DMS53 treated with DMSO at 0.1 percent for 48 hours (cell line): ENCODE measurements around the gene CLASP1.
A peak's percentile ranks its signal among the peaks of the same experiment; 100 is the strongest.
"Not testable (repeated sequence)": the region's sequence is repeated elsewhere in the genome, so short reads cannot be mapped to it uniquely, and the experiment has no call there.

Source experiments
- DNase-seq: peaks from one replicate; lab custom pipeline; 2025; ENCODE audit not compliant: unreplicated experiment; lab: John Stamatoyannopoulos, UW

The CLASP1 gene

DNA sequence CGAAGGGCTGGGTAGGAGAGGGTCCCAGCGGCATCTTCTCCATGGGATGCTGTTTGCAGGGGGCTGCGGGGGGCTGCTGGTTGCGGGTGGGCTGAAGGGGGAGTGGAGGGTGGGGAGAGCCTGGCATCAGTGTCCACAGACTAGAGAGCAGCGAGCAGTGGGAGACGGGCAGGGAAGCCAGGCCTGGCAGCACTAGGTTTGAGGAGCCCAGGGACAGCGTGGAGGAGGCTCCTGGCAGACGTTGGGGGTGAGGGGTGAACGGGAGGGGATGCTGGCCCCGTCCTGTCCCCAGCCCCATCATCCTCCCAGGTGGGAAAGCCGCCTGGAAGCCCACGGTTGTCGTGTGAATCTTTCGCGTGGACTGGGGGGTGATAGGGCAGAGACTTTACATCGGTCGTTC, 316.0 kb downstream of the CLASP1 start:
- no peak for DNase-seq

GRCh38 chr2:121331324-121331723, 317.9 kb downstream of the CLASP1 start:
- not testable (repeated sequence) for DNase-seq

DNA sequence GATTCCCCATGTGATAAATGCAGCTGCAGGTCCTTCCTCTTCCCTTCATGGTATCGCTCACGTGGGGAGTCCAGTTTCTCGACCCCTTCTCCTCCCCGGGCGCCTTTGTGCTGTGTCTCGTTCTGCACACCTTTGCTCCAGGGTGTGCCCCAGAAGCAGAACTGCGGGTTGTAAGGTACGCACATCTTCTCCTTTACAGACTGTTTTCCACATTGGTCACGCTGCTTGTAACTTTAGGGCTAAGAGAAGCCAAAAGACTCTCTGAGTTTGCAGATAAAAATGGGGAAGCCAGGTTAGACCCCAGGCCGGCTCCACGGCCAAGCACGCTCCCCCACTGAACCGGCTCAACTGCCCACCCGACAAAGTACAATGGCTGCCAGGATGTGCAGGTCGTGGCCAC, 318.3 kb downstream of the CLASP1 start:
- no peak for DNase-seq

DNA sequence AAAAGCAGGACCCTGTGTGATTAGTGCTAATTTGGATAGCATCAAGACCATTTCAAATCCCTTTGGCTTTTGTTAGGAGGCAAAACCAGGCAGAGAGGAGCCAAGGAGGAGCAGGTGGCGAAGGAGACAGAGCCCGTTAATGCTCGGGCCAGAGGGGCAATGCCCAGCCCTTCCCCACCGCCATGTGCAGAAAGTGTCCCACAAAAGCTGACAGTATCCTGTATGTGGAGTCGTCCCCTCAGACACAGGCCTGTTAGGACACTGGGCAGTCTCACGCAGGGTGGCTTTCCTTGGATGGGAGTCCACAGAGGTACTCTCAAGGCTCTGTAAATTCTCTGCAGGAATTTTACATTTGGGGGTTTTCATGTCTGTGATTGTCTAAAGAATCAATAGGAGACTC, 319.5 kb downstream of the CLASP1 start:
- DNase-seq: no peak

- DNase-seq: no peak
These were observed 322.6 kb downstream of the CLASP1 start for GRCh38 chr2:121326628-121327027.

GRCh38 chr2:121324601-121325000, 324.7 kb downstream of the CLASP1 start:
- DNase-seq: no peak

GRCh38 chr2:121321476-121321875, 327.8 kb downstream of the CLASP1 start:
- no peak for DNase-seq

- DNase-seq: no peak
These were observed 329.3 kb downstream of the CLASP1 start for GRCh38 chr2:121319941-121320340.

- DNase-seq: no peak
These were observed 332.3 kb downstream of the CLASP1 start for GRCh38 chr2:121316986-121317385.

DNA sequence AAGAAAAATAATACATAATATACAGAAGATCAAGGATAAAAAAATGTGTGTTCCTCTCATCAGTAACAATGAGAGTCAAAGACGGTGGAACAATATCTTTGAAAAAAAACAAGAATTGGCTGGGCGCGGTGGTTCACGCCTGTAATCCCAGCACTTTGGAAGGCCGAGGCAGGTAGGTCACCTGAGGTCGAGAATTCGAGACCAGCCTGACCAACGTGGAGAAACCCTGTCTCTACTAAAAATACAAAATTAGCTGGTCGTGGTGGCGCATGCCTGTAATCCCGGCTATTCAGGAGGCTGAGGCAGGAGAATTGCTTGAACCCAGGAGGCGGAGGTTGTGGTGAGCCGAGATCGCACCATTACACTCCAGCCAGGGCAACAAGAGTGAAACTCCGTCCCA, 335.6 kb downstream of the CLASP1 start:
- DNase-seq: not testable (repeated sequence)

DNA sequence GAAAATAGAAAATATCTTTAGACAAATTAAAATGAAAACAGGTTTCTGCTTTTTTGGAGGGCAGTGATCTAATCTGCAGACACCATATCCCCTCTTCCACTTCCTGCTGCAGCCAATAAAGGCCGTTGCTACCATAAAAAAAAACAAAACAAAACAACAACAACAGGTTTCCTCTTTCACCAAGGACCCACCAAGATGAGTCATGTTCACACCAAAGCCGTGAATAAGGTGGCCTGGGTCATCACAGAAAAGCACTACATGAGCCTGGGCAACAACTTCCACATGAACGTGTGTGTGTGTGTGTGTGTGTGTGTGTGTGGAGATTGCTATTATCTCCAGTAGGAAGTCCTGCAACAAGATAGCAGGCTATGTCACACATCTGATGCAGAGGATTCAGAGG, 339.5 kb downstream of the CLASP1 start:
- peak; percentile 24 for DNase-seq

GRCh38 chr2:121309323-121309722, 339.9 kb downstream of the CLASP1 start:
- no peak for DNase-seq

- no peak for DNase-seq
These were observed 342.2 kb downstream of the CLASP1 start for GRCh38 chr2:121307048-121307447.

DNA sequence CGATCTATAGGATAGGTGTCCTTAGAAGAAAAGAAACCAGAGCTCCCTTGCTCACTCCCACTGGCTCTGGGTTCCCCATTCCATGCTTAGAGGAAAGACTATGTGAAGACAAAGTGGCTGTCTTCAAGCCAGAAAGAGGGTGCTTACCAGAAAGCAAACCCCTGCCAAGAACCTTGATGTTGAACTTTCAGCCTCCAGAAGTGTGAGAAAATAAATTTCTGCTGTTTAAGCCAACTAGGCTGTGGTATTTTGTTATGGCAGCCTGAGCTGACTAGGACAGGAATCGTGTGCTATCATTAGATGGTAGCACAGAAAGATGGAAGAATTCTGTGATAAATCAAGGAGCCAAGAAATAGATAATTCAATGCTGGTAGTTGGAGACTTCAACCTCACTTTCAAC, 344.3 kb downstream of the CLASP1 start:
- no peak for DNase-seq

- DNase-seq: no peak
These were observed 345.6 kb downstream of the CLASP1 start for GRCh38 chr2:121303531-121304263.

DNA sequence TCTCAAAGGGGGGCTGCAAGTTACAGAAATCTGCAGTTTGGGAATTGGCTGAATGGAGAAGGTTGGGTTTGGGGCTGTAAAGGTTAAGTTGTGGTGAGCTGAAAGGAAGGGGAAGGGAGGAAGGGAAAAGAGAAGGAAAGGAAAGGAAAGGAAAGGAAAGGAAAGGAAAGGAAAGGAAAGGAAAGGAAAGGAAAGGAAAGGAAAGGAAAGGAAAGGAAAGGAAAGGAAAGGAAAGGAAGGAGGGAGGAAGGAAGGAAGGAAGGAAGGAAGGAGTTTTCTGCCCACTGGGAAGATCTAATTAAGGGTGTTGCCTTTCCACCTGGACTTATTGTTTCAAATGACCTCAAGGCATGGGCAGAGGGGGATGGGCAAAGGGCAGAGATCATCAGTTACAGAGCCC, 348.1 kb downstream of the CLASP1 start:
- DNase-seq: not testable (repeated sequence)

GRCh38 chr2:121298476-121298875, 350.8 kb downstream of the CLASP1 start:
- no peak for DNase-seq

DNA sequence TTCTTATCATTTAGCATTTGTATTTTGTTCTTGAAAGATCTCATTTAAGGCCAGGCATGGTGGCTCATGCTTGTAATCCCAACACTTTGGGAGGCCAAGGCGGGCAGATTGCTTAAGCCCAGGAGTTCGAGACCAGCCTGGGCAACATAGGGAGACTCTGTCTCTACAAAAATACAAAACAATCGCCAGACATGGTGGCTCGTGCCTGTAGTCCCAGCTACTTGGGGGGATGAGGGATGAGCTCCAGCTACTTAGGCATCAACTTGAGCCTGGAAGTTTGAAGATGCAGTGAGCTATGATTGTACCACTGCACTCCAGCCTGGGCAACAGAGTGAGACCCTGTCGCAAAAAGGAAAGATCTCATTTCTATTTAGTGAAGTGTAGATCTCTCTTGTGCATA, 351.4 kb downstream of the CLASP1 start:
- not testable (repeated sequence) for DNase-seq

DNA sequence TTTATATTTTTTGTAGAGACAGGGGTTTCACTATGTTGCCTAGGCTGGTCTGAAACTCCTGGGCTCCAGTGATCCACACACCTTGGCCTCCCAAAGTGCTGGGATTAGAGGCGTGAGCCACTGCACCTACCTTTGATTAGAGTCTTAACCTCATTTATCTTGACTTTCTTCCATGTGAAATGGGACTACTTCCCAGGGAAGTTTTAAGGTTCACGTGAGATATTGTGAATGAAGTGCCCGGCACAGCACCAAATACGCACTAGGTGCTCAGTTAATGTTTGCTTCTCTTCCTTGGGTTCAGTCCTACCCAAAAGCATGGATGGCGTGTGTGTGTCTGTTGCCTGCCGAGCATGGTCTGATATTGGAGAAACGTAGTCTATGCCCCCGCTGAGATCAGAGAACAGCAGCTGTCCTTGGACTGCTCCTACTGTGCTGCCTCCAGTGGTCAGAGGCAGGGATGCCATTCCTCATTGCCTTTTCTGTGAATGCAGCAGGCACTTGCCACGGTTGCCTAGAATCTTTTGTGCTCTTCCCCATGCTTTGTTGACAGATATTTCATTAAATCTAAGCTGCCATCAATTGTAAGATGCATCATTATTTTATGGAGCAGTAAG, 351.9 kb downstream of the CLASP1 start:
- peak; percentile 61 for DNase-seq

DNA sequence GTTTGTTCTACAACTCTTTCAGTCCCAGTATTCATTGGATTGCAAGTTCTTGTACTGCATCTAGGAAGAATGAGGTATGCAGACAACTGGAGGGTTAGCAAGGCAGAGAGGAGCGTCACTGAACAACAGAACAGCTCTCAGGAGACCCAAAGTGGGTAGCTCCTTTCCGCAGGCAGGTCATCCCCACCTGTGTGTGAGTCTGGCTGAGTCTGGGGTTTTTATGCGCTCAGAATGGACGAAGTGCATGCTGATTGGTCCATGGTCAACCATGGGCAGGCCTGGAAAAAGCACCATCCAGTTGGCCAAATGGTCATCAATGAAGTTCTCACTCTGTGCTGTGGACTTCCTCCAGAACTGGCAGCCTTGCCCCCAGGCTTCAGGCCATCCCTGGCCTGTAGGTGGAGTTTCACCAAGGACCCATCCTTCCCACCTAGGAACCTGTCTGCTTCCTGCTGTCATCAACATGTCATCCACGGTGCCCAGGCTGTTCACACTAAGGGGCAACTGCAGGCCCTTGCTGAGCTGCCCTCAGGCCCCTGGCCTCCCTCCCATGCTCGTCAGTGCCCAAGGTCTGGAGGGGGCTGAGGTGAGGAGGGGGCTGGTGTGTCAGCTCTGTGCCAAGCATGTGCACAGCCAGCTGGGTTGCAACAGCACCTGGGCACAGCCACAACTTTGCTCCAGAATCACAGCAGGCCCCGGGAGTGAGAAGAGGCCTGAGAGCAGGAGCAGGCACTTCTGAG, 353.2 kb downstream of the CLASP1 start:
- no peak for DNase-seq

- DNase-seq: no peak
These were observed 354.1 kb downstream of the CLASP1 start for GRCh38 chr2:121294881-121295840.
